ENCODE measurements around the gene SNX32.

Gene SNX32

GRCh38 chr11:65833297-65834030, at the start of gene SNX32:
Gene SNX32, plus strand, starts transcription at chr11:65833963. Its CDS starts 103 bp downstream, at chr11:65834066.
- DNase-seq: peak; percentile 95

GRCh38 chr11:65785319-65786007, 48.3 kb upstream of the SNX32 start:
- DNase-seq: no peak

GRCh38 chr11:65786008-65786785, 47.6 kb upstream of the SNX32 start:
- peak; percentile 29 for DNase-seq

GRCh38 chr11:65786786-65787636, 46.8 kb upstream of the SNX32 start, which contains the start of gene OVOL1:
Gene OVOL1, plus strand, starts transcription at chr11:65787063. Its CDS starts 311 bp downstream, at chr11:65787374.
- DNase-seq: peak; percentile 38

GRCh38 chr11:65787649-65788622, 45.8 kb upstream of the SNX32 start:
- DNase-seq: no peak

- DNase-seq: no peak
These were observed 44.9 kb upstream of the SNX32 start for GRCh38 chr11:65788821-65789220.

GRCh38 chr11:65789230-65790103, 44.3 kb upstream of the SNX32 start:
- no peak for DNase-seq

- no peak for DNase-seq
These were observed 43.5 kb upstream of the SNX32 start for GRCh38 chr11:65790104-65790901.

GRCh38 chr11:65790902-65791650, 42.7 kb upstream of the SNX32 start:
- no peak for DNase-seq

GRCh38 chr11:65791719-65792213, 42.0 kb upstream of the SNX32 start:
- peak; percentile 33 for DNase-seq

- DNase-seq: no peak
These were observed 41.3 kb upstream of the SNX32 start for GRCh38 chr11:65792456-65792855.

- no peak for DNase-seq
These were observed 40.6 kb upstream of the SNX32 start for GRCh38 chr11:65793144-65793581.

GRCh38 chr11:65793625-65794400, 40.0 kb upstream of the SNX32 start:
- no peak for DNase-seq

GRCh38 chr11:65794570-65795510, 38.9 kb upstream of the SNX32 start:
- no peak for DNase-seq

GRCh38 chr11:65796726-65797601, 36.8 kb upstream of the SNX32 start:
- no peak for DNase-seq

Data from stimulated activated CD4-positive, alpha-beta T cell treated with anti-CD3 and anti-CD28 coated beads, Interleukin-4, amount 100 ng/mL, for 1 hour (primary cell).